ENCODE results near the gene TIMD4.

The TIMD4 gene

DNA sequence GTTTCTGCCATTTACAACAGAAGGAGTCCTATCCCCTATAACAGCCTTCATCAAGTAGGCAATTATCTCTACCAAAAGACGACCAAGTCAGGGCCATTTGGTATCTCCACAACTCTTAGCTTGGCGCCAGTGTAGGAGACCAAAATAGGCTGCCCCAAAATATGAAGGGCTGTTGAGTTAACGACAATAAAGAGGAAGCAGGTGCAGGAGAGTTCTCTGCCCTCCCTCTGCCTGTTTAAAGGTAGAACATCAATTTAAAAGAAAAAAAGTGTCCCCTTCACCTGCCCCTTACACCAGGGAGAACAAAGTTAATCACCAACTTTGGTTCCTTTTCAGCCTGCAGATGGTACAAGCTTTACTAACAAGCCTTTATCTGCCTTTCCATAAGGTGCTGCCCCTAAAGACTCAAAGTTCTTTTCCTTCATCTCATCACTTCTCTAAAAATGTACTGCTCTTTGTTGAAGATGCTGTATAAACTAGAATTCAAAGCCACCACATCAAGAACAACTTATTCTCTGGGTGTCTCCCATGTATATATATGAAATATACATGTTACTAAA, 79.6 kb downstream of the TIMD4 start:
- ATAC-seq (replicated peaks; ENCODE audit: extremely low read depth, poor library complexity, severe bottlenecking), result no peak
- Mint-ChIP-seq H3K36me3 (ENCODE audit: insufficient read depth) (no peaks in the 10 kb centered on the region), H3K4me1 (no peaks in the 10 kb centered on the region), H3K4me3 (no peak overlapping the region), H3K27me3 (no peaks in the 10 kb centered on the region), H3K27ac (ENCODE audit: low read depth) (no peak overlapping the region), H3K9me3 (no peaks in the 10 kb centered on the region)
- no peak for DNase-seq (ENCODE audit: low spot score in 2 of 2)

GRCh38 chr5:156879665-156880285, 83.3 kb downstream of the TIMD4 start:
- ATAC-seq (replicated peaks; ENCODE audit: extremely low read depth, poor library complexity, severe bottlenecking), result no peak
- Mint-ChIP-seq H3K36me3 (ENCODE audit: insufficient read depth) (no peaks in the 10 kb centered on the region), H3K27ac (ENCODE audit: low read depth) (no peak overlapping the region), H3K27me3 (no peaks in the 10 kb centered on the region), H3K4me3 (no peak overlapping the region), H3K9me3 (no peaks in the 10 kb centered on the region), H3K4me1 (no peaks in the 10 kb centered on the region)
- DNase-seq (ENCODE audit: low spot score in 2 of 2), result no peak

- no peaks in the 10 kb centered on the region for H3K9me3 Mint-ChIP-seq
- H3K36me3 Mint-ChIP-seq (ENCODE audit: insufficient read depth), result no peaks in the 10 kb centered on the region
- no peak overlapping the region for H3K4me3 Mint-ChIP-seq
- no peak overlapping the region for H3K27ac Mint-ChIP-seq (ENCODE audit: low read depth)
- H3K27me3 Mint-ChIP-seq, result no peaks in the 10 kb centered on the region
- DNase-seq (ENCODE audit: low spot score in 2 of 2) (no peak), ATAC-seq (replicated peaks; ENCODE audit: extremely low read depth, poor library complexity, severe bottlenecking) (no peak)
- H3K4me1 Mint-ChIP-seq, result no peaks in the 10 kb centered on the region
These were observed 91.8 kb downstream of the TIMD4 start for GRCh38 chr5:156871212-156871611.

DNA sequence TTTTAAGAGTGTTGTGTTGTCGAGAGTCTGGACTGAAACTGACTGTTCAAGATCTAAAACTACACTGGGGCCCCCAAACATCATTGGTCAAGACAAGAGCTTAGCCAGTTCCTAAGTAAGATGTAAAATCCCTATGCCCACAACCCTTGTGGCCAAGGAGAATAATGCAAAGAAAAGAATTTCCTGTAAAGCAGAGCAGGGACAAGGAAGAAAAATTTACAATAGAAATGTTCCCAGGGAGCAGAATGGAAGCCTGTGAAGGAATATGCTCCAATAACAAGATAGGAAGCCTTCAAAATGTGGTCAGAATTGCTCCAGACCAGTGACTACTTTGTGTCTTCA, 92.6 kb downstream of the TIMD4 start:
- H3K4me1 Mint-ChIP-seq, result no peaks in the 10 kb centered on the region
- no peaks in the 10 kb centered on the region for H3K36me3 Mint-ChIP-seq (ENCODE audit: insufficient read depth)
- ATAC-seq (replicated peaks; ENCODE audit: extremely low read depth, poor library complexity, severe bottlenecking) (no peak), DNase-seq (ENCODE audit: low spot score in 2 of 2) (no peak)
- no peak overlapping the region for H3K27ac Mint-ChIP-seq (ENCODE audit: low read depth)
- no peaks in the 10 kb centered on the region for H3K9me3 Mint-ChIP-seq
- H3K27me3 Mint-ChIP-seq, result no peaks in the 10 kb centered on the region
- no peak overlapping the region for H3K4me3 Mint-ChIP-seq
